Fibroblast of the aortic adventitia (primary cell): ENCODE measurements around the gene CCDC175. TPM values are rescaled to one million over a fixed set of nuclear protein-coding genes. Genes with fewer than 3 reads are reported as not detected.

Experiments
- DNase-seq: peaks from one replicate; pipeline ENCODE4 v3.0.0-alpha.2; 2010; ENCODE audit warnings: low read depth
- H3K4me3 ChIP-seq: 2 replicates; pipeline ENCODE4 v1.5.1; 2011; ENCODE audit warnings: low read depth, mild to moderate bottlenecking, control low read depth, low read length, moderate library complexity
- CTCF ChIP-seq: IDR thresholded peaks from 2 replicates; pipeline ENCODE4 v1.5.1; 2011; ENCODE audit warnings: mild to moderate bottlenecking, low read length, control low read depth, inconsistent platforms; ENCODE audit not compliant: insufficient read depth
- total RNA-seq: library from RNA; depleted of rRNA; stranded (reverse); fragments of >200 nt; gene quantifications from 2 replicates; pipeline ENCODE4 v1.2.3, GENCODE V29; 2012; ENCODE audit warnings: low replicate concordance

Gene CCDC175
- total RNA-seq, 1 donor, result not detected

DNA sequence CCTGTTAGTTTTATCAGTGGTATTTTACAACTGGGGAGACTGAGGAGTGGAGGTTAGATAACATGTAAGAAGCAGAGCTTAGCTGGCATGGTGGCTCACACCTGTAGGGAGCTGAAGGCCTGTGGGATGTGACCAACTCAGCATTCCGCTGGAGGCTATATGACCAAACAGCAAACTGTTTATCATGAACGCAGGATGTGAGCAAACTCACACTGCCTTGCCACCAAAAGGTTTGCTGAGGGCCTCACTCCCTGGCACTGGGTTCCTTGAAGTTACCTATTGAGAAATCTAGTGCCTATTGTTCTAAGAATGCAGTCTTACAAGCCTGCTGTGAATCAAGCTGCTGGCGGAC lies 68.9 kb downstream of the CCDC175 start:
- no peak for TF ChIP-seq CTCF
- no peak for DNase-seq

GRCh38 chr14:59507063-59507751 lies 69.4 kb downstream of the CCDC175 start:
- no peak overlapping the region for H3K4me3 ChIP-seq
- DNase-seq, result peak; percentile 49
- TF ChIP-seq CTCF, result peak; percentile 95

More for the DNA sequence above, 68.9 kb downstream of the CCDC175 start:
- no peak overlapping the region for H3K4me3 ChIP-seq

DNA sequence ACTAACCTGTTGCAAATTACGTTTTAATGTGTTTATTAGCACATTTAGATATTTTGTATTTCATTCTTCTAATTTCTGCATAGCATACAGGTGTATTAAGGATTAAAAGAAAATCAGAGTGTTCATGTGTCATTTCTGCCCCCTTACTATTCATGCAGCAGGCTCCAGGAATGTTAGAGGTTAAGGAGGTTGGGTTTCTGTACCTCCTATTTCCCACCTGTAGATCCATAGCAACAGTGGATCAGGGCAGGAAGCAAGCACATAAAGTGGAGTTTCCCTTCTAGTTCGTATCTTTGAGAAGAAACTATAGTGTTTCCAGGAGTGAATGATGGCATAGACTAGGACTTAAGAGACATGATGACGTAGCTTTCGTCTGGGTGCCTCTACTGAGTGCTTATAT lies 73.4 kb downstream of the CCDC175 start:
- TF ChIP-seq CTCF, result no peak
- DNase-seq, result no peak
- H3K4me3 ChIP-seq, result no peak overlapping the region

DNA sequence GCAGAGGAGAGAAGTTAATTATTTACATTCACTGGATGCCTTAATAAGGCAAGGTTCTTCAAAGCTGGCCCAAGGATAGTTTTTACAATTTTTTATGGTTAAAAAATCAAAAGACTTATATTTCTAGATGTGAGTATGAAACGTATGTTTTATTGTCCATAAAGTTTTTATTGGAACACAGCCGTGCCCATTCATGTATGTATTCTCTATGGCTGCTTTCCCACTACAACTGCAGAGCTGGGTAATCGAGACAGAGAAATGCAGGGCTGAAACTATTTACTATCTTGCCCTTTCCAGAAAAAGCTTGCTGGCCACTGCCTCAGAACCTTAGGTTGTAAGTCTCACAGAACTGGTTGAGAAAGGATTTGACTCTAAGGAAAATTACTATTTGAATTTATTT lies 75.9 kb downstream of the CCDC175 start:
- no peak for DNase-seq
- no peak overlapping the region for H3K4me3 ChIP-seq
- no peak for TF ChIP-seq CTCF

- TF ChIP-seq CTCF, result no peak
- no peak overlapping the region for H3K4me3 ChIP-seq
- no peak for DNase-seq
Observed at GRCh38 chr14:59492384-59492783, 84.2 kb downstream of the CCDC175 start.

DNA sequence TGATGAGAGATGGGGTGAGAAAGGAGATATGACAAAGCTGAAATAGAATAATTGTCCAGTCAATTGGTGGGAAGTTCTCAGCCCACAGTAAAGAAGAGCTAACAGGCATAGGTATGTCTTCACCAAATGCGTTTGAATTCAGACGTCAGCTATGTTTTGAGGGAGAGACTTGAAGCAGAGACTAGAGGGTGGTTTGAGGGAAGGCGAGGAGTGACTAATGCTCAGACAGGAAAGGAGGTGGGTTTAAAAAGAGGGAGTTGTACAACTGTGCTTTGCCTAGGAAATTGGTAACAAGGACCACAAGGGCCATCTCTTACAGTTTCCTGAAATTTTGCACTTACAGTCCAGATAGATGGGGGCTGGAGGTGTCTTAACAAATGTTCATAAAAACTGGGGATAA lies 85.9 kb downstream of the CCDC175 start:
- no peak for DNase-seq
- no peak overlapping the region for H3K4me3 ChIP-seq
- TF ChIP-seq CTCF, result no peak

GRCh38 chr14:59484639-59485175 lies 91.9 kb downstream of the CCDC175 start:
- H3K4me3 ChIP-seq, result peak overlapping the region; percentile 95
- DNase-seq, result no peak
- TF ChIP-seq CTCF, result no peak
